ENCODE data around the gene PMFBP1. TPM values are rescaled to one million over a fixed set of nuclear protein-coding genes. Genes with fewer than 3 reads are reported as not detected.

Gene PMFBP1
- total and polyA plus RNA-seq, 2 experiments from 2014 or later: 2.6 to 3.3 TPM

GRCh38 chr16:72092832-72093447 is 79.0 kb downstream of the PMFBP1 start:
- ATAC-seq (peak; percentile 5), DNase-seq (ENCODE audit: low spot score) (peak; percentile 45)
- H3K4me3 ChIP-seq: peak overlapping the region; percentile 89
- H3F3A ChIP-seq (replicated peaks; ENCODE audit: low read depth): no peaks in the 10 kb centered on the region
- Mint-ChIP-seq H3K4me1 (peaks cover 10% of the 10 kb centered on the region), H3K4me3 (peak overlapping the region; percentile 99), H3K9me3 (no peaks in the 10 kb centered on the region), H3K27me3 (ENCODE audit: insufficient read depth, low read depth, poor library complexity) (no peaks in the 10 kb centered on the region), H3K27ac (peak overlapping the region; percentile 98), H3K36me3 (ENCODE audit: low read depth) (peaks cover 38% of the 10 kb centered on the region)
- no peaks in the 10 kb centered on the region for H3K27me3 ChIP-seq (ENCODE audit: insufficient read depth)
- no peak overlapping the region for H3K27ac ChIP-seq (ENCODE audit: low read depth)
- H3K79me2 ChIP-seq (replicated peaks; ENCODE audit: insufficient read depth): peaks cover 48% of the 10 kb centered on the region
- no peaks in the 10 kb centered on the region for H3K9me2 ChIP-seq (ENCODE audit: insufficient read depth)
- peaks cover 5% of the 10 kb centered on the region; the same call in 1 of the 2 replicates for H3K36me3 ChIP-seq (ENCODE audit: insufficient read depth)
- TF ChIP-seq, protein P1, sequence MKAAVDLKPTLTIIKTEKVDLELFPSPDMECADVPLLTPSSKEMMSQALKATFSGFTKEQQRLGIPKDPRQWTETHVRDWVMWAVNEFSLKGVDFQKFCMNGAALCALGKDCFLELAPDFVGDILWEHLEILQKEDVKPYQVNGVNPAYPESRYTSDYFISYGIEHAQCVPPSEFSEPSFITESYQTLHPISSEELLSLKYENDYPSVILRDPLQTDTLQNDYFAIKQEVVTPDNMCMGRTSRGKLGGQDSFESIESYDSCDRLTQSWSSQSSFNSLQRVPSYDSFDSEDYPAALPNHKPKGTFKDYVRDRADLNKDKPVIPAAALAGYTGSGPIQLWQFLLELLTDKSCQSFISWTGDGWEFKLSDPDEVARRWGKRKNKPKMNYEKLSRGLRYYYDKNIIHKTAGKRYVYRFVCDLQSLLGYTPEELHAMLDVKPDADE (IDR thresholded peaks at IDR 0.05): no peak
- TF ChIP-seq, protein P2, sequence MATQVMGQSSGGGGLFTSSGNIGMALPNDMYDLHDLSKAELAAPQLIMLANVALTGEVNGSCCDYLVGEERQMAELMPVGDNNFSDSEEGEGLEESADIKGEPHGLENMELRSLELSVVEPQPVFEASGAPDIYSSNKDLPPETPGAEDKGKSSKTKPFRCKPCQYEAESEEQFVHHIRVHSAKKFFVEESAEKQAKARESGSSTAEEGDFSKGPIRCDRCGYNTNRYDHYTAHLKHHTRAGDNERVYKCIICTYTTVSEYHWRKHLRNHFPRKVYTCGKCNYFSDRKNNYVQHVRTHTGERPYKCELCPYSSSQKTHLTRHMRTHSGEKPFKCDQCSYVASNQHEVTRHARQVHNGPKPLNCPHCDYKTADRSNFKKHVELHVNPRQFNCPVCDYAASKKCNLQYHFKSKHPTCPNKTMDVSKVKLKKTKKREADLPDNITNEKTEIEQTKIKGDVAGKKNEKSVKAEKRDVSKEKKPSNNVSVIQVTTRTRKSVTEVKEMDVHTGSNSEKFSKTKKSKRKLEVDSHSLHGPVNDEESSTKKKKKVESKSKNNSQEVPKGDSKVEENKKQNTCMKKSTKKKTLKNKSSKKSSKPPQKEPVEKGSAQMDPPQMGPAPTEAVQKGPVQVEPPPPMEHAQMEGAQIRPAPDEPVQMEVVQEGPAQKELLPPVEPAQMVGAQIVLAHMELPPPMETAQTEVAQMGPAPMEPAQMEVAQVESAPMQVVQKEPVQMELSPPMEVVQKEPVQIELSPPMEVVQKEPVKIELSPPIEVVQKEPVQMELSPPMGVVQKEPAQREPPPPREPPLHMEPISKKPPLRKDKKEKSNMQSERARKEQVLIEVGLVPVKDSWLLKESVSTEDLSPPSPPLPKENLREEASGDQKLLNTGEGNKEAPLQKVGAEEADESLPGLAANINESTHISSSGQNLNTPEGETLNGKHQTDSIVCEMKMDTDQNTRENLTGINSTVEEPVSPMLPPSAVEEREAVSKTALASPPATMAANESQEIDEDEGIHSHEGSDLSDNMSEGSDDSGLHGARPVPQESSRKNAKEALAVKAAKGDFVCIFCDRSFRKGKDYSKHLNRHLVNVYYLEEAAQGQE (IDR thresholded peaks at IDR 0.05; ENCODE audit: unreplicated experiment): peak; percentile 45
- H3K4me1 ChIP-seq (ENCODE audit: insufficient read depth): peaks cover 14% of the 10 kb centered on the region
- H4K20me1 ChIP-seq (replicated peaks; ENCODE audit: insufficient read depth): peaks cover 7% of the 10 kb centered on the region; the same call in 1 of the 2 replicates
- peak overlapping the region; percentile 75 for H3K4me2 ChIP-seq
- peak overlapping the region; percentile 38; the same call in 1 of the 2 replicates for H2AFZ ChIP-seq

DNA sequence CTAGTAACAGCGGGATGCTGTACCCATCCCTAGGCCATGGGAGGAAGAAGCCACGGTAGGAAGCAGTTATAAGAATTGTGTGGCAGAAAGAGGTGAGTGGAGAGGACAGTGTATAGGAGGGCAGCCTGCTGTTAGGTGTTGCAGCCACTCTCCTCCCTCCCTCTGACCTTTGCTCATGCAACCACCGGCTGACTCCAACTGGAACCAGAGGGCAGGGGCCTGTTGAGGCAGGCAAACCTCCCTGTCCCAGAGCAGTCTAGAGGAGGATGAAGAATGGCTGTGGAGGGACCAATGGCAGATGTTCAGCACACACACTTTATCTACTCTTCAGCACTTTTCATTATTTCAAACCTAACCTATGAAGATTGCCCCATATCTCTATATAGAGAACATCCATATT is 80.7 kb downstream of the PMFBP1 start:
- Histone ChIP-seq H3F3A (replicated peaks; ENCODE audit: low read depth) (no peaks in the 10 kb centered on the region), H3K4me3 (no peak overlapping the region), H3K4me2 (no peak overlapping the region), H2AFZ (no peak overlapping the region), H3K79me2 (replicated peaks; ENCODE audit: insufficient read depth) (peaks cover 48% of the 10 kb centered on the region), H4K20me1 (replicated peaks; ENCODE audit: insufficient read depth) (peaks cover 7% of the 10 kb centered on the region; the same call in 1 of the 2 replicates), H3K36me3 (ENCODE audit: insufficient read depth) (peaks cover 10% of the 10 kb centered on the region; the same call in 1 of the 2 replicates), H3K27me3 (ENCODE audit: insufficient read depth) (no peaks in the 10 kb centered on the region), H3K4me1 (ENCODE audit: insufficient read depth) (peaks cover 14% of the 10 kb centered on the region), H3K27ac (ENCODE audit: low read depth) (no peak overlapping the region), H3K9me2 (ENCODE audit: insufficient read depth) (no peaks in the 10 kb centered on the region)
- TF ChIP-seq ZNF114 (CRISPR knock-in tag; IDR thresholded peaks at IDR 0.05): no peak
- no peak for TF ChIP-seq POLR2AphosphoS5 (IDR thresholded peaks at IDR 0.05; ENCODE audit: low read depth)
- TF ChIP-seq, protein P2 (IDR thresholded peaks at IDR 0.05; ENCODE audit: unreplicated experiment): no peak
- TF ChIP-seq JUNB (IDR thresholded peaks at IDR 0.05; ENCODE audit: unreplicated experiment): no peak
- no peak for TF ChIP-seq CREB1 (CRISPR knock-in tag; IDR thresholded peaks at IDR 0.05; ENCODE audit: low read depth)
- TF ChIP-seq EZH2 (IDR thresholded peaks at IDR 0.05; ENCODE audit: low read depth, unreplicated experiment): no peak
- no peak for TF ChIP-seq NANOG (IDR thresholded peaks at IDR 0.05; ENCODE audit: borderline replicate concordance)
- TF ChIP-seq, protein P1 (IDR thresholded peaks at IDR 0.05): no peak
- TF ChIP-seq, protein P3, sequence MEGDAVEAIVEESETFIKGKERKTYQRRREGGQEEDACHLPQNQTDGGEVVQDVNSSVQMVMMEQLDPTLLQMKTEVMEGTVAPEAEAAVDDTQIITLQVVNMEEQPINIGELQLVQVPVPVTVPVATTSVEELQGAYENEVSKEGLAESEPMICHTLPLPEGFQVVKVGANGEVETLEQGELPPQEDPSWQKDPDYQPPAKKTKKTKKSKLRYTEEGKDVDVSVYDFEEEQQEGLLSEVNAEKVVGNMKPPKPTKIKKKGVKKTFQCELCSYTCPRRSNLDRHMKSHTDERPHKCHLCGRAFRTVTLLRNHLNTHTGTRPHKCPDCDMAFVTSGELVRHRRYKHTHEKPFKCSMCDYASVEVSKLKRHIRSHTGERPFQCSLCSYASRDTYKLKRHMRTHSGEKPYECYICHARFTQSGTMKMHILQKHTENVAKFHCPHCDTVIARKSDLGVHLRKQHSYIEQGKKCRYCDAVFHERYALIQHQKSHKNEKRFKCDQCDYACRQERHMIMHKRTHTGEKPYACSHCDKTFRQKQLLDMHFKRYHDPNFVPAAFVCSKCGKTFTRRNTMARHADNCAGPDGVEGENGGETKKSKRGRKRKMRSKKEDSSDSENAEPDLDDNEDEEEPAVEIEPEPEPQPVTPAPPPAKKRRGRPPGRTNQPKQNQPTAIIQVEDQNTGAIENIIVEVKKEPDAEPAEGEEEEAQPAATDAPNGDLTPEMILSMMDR (conservative IDR thresholded peaks at IDR 0.05; ENCODE audit: low read depth in 2 of 2): no peak
- TF ChIP-seq EZH2phosphoT487 (IDR thresholded peaks at IDR 0.05; ENCODE audit: unreplicated experiment): no peak
- Mint-ChIP-seq H3K36me3 (ENCODE audit: low read depth) (peaks cover 38% of the 10 kb centered on the region), H3K4me1 (peaks cover 10% of the 10 kb centered on the region), H3K27me3 (ENCODE audit: insufficient read depth, low read depth, poor library complexity) (no peaks in the 10 kb centered on the region), H3K9me3 (no peaks in the 10 kb centered on the region), H3K4me3 (no peak overlapping the region), H3K27ac (no peak overlapping the region)
- ATAC-seq (no peak), DNase-seq (ENCODE audit: low spot score) (no peak)
